ENCODE measurements around the gene NFX1.
"Not testable (repeated sequence)": the region's sequence is repeated elsewhere in the genome, so short reads cannot be mapped to it uniquely, and the experiment has no call there.

DNA sequence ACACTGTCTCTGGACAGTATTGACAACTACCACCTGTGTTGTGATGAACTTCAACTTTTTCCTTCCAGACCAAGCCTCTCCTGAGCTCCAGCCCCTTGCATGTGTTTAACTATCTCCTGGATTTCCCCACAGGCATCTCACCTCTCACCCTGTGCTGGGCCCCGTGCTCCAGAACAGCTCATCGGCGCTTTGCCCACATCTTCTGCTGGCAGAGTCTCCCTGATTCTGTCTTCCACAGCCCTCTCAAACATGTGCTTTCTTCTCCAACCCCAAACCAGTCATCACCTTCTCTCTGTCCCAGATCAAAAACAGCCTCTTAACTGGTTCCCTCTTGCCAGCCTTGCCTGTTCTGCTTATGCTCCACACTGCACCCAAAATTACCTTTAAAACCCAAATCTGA is 103.7 kb downstream of the NFX1 start:
- TF ChIP-seq, protein P1, sequence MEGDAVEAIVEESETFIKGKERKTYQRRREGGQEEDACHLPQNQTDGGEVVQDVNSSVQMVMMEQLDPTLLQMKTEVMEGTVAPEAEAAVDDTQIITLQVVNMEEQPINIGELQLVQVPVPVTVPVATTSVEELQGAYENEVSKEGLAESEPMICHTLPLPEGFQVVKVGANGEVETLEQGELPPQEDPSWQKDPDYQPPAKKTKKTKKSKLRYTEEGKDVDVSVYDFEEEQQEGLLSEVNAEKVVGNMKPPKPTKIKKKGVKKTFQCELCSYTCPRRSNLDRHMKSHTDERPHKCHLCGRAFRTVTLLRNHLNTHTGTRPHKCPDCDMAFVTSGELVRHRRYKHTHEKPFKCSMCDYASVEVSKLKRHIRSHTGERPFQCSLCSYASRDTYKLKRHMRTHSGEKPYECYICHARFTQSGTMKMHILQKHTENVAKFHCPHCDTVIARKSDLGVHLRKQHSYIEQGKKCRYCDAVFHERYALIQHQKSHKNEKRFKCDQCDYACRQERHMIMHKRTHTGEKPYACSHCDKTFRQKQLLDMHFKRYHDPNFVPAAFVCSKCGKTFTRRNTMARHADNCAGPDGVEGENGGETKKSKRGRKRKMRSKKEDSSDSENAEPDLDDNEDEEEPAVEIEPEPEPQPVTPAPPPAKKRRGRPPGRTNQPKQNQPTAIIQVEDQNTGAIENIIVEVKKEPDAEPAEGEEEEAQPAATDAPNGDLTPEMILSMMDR (IDR thresholded peaks at IDR 0.05), result not testable (repeated sequence)
- TF ChIP-seq EZH2 (IDR thresholded peaks at IDR 0.05; ENCODE audit: borderline replicate concordance, insufficient read depth, low read depth, low read length, poor library complexity, severe bottlenecking), result not testable (repeated sequence)
